Skin epidermis (tissue), 12 donors: Measurements from ENCODE around the gene DEAF1.
"Not testable (repeated sequence)": the region's sequence is repeated elsewhere in the genome, so short reads cannot be mapped to it uniquely, and the experiment has no call there.

ENCODE experiments used
- H3K27ac ChIP-seq, 21 experiments: fragments of 200-600 bp; sonication (generic) in 11 of 21; one replicate each; pipeline ENCODE4 v1.5.0; 2020; ENCODE audit warnings: mild to moderate bottlenecking in 3 of 21, inconsistent platforms in 2 of 21, moderate library complexity in 2 of 21
- H3K4me3 ChIP-seq, 7 experiments: fragments of 200-600 bp; sonication (generic) in 2 of 7; one replicate each; pipeline ENCODE4 v1.5.0; 2020; ENCODE audit warnings: inconsistent platforms in 2 of 7, mild to moderate bottlenecking in 2 of 7, moderate library complexity in 1 of 7

The DEAF1 gene

DNA sequence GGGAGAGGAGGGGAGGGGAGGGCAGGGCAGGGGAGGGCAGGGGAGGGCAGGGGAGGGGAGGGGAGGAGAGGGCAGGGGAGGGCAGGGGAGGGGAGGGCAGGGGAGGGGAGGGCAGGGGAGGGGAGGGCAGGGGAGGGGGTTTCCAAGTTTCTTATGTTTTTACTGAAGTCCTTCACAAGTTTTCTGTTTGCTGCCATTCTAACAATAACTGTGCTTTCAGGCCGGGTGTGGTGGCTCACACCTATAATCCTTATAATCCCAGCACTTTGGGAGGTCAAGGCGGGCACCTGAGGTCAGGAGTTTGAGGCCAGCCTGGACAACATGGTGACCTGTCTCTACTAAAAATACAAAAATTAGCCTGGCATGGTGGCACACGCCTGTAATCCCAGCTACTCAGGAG is 4.8 kb downstream of the DEAF1 start:
- not testable (repeated sequence) for H3K27ac ChIP-seq, H3K4me3 ChIP-seq

DNA sequence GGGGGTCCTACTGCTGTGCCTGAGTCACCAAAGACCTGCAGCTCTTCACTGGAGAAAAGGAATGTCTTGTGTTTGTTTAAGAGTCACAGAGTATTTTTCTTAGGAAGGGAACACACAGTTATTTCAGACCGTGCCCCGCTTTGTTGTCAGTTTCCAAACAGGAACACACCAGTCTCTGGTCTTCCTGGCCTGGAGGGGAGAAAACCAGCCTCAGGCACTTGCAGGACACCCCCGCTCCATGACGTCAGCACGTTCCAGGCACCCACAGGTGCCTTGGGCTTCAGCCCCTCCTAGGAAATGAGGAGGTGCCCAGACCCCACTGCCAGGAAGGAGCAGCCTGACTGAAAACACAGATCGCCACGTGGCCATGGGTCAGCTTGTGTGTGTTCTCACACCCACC is 5.4 kb downstream of the DEAF1 start:
- H3K27ac ChIP-seq = no peak overlapping the region

DNA sequence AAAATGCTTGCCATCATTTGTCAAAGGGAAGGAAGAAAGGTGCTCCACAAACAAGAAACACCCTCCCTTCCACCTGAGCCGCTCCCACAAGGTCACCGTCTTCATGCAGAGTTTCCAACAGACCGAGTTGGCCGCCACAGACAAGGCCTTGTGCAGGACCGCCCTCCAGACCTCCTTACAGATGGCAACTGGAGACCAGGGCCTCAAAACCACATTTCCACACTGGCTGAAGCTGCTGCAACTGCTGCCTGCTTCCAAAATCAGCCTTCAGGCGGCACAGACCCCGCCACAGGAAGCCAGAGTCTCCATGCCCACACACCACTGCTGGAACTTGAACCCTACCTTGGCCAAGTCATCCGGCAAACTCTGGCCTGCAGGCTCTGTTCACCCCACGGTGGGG is 6.3 kb downstream of the DEAF1 start:
- Histone ChIP-seq H3K4me3 (no peak overlapping the region), H3K27ac (no peak overlapping the region)

More for the DNA sequence above, 5.4 kb downstream of the DEAF1 start:
- no peak overlapping the region for H3K4me3 ChIP-seq

DNA sequence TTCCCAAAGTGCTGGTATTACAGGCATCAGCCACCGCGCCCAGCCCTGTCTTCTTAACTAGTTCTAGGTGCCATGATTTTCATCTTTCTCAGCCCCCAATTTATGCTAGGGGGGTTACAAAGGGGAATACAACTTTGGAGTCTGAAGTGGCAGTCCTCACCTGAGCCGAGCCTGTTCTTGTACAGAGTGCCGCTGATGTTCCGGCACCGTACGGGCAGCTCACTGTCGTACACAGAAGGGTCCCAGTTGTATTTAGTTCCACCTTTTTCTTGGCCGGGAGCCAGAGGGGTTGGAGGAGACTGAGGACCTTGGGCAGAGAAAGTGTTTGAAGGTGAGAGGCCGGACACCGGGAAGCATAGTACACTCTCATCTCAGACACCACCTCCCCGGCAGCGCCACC is 7.3 kb downstream of the DEAF1 start:
- no peak overlapping the region for H3K4me3 ChIP-seq
- H3K27ac ChIP-seq = no peak overlapping the region

DNA sequence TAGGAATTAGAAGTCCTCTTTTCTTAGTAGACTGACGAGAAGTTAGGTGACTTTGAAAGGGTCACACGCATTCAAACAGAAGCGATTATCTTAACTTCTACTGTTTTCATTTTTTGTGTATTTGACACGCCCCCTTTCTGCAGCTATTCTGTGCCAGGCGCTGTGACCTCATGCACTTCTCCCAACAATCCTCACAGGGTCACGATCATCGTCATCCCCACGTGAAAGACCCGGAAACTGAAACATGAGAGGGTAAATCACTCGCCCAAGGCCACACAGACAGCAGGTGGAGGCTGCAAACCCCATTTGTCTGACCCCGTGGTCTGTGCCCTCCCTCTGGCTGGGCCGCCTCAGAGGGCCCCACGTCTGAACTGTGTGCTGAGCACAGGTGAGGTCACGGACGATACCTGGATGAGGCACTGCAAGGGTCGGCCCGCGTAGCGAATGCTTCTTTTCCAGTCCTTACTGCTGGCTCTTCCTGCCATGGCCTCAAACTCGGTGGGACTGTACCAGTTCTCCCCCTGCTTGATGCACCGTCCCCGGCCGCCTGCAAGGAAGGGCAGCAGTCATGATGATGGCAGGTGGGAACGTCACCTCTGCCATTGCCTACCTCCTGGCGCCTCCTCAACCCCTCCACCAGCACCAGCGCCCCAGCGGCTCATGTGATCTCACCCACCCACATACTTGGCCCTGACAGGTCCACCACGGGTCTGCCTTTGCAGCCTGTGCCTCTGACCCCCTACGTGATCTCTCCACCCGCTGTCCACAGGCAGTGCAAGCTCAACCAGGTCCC is 8.4 kb downstream of the DEAF1 start:
- Histone ChIP-seq H3K27ac (no peak overlapping the region), H3K4me3 (no peak overlapping the region)

DNA sequence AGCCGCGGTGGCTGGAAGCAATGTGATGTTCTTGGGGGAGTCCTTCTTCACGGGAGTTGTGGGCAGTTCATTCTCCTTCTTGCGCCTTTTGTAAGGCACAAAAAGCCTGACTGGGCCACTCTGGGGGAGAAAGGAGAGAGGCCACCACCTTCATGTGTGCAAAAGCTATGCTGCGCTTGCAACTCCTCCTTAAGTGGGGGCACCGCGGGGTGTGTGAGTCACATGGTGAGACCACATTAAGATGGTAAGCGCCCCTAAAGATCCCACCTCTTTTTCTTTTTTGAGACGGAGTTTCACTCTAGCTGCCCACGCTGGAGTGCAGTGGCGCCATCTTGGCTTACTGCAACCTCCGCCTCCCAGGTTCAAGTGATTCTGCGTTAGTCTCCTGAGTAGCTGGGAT is 14.1 kb downstream of the DEAF1 start:
- H3K27ac ChIP-seq = no peak overlapping the region
- H3K4me3 ChIP-seq = no peak overlapping the region

DNA sequence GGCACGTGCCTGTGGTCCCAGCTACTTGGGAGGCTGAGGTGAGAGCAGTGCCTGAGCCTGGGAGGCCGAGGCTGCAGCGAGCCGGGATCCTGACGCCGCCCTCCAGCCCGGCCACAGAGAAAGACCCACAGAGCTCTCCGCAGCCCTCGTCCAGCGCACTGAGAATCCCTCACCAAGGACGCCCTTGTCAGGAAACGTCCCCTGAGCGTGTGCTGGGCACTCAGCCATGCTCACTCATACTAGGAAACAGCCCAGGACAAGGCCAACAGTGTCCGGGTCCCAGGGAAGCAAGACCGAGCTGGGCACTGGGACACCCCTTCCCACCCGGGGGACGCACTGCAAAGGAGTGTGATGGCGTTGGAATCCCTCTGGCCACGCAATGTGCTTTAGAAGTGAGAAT is 14.5 kb downstream of the DEAF1 start:
- Histone ChIP-seq H3K27ac (no peak overlapping the region), H3K4me3 (no peak overlapping the region)

DNA sequence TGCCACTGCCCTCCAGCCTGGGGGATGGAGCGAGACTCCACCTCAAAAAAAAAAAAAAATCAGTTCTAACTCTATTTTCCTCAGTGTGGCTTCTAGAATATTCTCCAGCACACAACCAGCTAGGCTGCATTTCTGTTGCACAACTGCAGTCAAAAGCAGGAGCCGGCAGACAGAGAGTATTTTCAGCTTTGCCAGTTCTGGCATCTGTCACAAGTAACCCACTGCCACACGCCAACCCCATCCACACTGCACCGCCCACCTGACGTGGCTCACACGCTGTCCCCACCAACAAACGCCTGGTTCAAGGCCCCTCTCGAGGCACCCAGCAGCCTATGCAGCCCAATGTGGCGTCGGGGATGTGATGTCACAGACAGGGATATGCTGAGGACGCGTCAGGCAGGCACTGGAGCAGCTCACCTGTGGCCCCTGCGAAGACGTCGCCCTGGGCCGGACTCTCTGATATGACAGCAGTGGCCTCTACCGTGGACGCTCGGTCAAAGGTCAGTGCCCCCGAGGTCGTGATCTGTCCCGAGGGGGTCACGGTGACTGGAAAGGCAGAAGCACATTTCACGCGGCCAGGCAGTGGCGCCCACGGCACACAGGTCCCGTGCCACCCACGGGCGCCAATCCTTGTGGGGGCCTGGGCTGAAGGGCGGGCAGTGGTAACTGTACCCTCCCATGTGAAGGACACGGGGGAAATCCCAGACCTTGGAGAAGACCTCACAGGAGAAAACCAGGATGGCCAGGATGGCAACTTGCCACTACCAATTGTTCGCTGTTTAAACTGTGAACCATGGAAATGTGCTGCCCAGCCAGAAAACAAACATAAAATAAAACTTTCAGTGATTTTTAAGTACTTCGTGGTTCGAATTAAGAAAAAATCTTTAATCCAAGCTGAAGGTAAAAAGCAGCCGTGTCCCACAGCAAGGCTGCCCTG is 15.5 kb downstream of the DEAF1 start:
- H3K27ac ChIP-seq = no peak overlapping the region
- H3K4me3 ChIP-seq = no peak overlapping the region

DNA sequence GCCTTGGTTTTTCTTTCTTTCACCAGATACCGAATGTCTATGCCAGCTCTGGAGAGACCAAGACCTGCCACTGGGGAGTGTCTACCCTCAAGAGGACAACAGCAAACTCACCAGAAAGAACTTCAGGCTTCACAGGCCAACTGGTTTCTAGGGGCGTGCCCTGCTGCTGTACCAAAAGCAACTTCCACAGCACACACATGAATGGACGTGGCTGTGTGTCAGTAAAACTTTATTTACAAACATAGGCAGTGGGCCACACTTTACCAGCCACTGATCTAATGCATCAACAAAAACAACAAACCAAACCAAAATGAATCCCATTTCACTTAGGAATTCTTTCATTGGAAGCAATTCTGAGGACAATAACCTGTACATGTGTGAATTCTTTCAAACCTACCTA is 16.7 kb downstream of the DEAF1 start:
- Histone ChIP-seq H3K4me3 (no peak overlapping the region), H3K27ac (no peak overlapping the region)

DNA sequence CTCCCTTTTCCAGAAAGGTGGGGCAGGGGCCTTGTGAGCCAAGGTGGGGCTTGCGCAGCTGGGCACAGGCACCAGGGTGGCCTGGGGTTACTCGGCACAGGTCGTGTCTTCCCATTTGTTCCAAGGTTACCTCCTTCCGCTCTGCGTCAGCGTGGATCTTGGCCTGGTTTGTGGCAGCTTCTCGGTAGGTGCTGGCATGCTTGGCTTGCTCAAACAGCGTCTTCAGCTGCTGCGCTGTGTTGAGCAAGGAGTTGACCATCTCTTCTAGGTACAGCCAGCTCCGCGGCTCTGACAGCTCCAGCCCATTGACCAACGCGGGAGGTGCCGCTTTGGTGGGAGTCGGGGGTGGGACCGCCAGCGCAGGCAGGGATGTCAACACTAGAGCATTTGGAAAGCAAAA is 20.6 kb downstream of the DEAF1 start:
- H3K27ac ChIP-seq = no peak overlapping the region
- no peak overlapping the region for H3K4me3 ChIP-seq

DNA sequence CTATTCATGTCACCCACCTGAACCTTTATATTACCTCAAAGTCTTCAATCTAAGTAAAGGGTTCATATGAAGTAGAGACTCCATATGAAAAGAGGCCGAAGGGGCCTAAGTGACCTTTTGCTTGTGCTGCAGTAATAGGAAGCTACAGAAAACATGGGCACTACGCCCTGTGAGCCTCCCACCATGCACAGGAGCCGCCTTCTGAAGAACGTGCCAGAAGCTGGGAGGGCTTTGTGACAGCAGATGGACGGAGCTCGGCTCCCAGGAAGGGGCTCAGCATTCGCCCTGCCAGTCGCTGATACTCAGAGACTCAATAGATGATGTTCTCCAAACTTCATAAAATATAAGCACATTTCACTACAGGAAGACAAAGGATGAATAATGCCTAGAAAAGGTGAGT is 21.2 kb downstream of the DEAF1 start:
- no peak overlapping the region for H3K27ac ChIP-seq
- no peak overlapping the region for H3K4me3 ChIP-seq

DNA sequence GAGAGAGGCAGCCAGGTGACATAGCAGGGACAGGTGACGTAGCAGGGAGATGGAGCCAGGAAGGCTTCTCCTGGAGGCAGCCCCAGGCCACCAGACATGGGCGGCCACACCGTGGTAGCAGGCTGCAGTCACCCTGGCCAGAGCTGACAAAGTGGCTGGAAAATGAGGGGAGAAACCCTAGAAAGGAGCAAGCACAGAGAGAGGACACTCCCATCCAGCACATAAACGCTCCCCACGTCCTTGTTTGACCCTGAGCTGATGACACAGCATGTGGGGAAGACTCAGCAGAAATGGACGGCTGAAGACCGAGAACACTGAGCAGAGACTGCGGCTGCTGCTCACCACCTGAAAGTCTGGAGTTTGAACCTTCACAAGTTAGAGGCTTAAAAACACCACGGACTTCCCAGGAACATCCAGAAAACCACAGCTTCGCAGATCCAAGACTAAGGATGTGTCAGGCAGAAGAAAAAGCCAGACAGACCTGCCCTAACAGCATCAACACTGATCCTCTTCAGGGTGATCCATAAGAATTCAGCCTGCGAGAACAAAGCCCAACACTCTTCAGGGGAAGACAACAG is 29.2 kb downstream of the DEAF1 start:
- H3K27ac ChIP-seq = peak overlapping the region in 16 of 21 experiments; percentile 9 to 63 (median 40)
- H3K4me3 ChIP-seq = no peak overlapping the region

DNA sequence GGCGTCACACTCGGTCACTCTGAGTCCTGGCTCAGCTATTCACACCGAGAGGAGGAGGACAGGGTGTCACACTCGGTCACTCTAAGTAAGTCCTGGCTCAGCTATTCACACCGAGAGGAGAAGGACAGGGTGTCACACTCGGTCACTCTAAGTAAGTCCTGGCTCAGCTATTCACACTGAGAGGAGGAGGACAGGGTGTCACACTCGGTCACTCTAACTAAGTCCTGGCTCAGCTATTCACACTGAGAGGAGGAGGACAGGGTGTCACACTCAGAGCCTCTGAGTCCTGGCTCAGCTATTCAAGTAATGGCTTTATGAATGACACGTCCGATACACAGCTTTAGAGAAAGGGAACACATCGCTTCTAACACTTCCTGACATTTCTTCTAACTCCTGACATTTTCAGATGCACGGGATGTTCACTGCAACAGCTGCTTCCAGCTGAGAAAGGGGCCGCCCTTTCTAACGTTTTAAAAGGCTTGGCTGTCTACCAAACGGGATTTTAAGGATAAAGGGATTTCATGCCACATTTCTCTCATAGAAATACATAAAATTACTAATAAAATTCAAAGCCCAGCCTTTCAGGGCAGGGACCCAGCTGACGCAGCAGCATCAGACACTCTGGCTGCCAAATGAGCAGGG is 29.8 kb downstream of the DEAF1 start:
- H3K27ac ChIP-seq = peak overlapping the region in 15 of 21 experiments; percentile 3 to 78 (median 32)
- H3K4me3 ChIP-seq = no peak overlapping the region

DNA sequence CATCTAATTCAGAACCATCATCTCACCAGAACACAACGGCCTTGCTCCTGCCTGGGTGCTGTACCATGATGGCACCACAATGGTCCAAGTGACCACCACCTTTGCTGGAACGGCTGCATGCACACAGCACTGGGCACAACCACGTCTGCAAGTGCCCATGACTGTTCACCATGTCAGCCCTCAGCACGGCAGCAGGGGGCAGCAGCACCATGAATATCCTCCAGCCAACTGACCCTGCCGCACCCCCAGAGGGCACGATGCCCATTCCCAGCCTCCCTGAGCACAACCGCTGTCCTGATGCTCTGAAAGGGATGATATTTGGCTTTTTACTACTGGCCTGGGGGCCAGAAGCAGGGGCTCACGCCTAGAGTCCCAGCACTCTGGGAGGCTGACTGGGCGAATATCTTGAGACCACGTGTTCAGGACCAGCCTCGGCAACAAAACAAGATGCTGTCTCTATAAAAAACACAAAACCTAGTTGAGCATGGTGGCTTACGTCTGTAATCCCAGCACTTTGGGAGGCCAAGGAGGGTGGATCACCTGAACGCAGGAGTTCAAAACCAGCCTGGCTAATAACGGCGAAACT is 32.2 kb downstream of the DEAF1 start:
- H3K4me3 ChIP-seq = no peak overlapping the region
- H3K27ac ChIP-seq = no peak overlapping the region

DNA sequence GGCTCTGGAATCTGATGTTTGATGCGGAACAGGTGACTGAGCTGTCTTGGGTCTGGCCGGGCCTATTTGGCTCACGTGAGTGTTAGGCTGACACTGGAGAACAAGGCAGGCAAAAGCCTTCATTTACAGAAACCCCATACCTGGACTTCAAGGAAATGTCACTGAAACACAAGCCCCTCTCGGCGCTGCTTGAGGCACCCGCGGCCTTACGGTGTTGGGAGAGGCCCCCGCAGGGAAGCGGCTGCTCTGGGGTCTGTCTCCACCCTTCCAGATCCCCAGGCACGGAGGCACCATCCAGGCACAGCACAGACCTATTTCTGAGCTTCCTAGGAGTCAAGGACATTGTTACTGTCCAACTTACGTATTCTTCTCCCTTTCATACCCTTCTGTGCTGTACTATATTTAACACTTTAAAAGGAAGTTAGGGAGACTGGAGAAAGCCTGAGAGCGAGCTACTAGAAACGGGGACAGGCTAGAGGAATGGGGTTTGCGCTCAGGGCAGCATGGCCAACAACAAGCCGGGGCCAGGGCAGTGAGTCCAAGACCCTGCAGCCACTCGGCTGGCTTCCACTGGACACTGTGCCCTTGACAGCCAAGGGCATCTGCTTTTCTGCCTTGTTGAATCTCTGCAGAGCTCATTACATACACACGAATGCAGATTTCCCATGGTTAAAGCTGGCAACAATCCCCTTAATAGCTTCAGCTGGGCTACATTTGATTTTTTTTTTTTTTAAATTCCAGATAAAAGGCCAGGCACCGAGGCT is 34.2 kb downstream of the DEAF1 start:
- no peak overlapping the region for H3K27ac ChIP-seq

DNA sequence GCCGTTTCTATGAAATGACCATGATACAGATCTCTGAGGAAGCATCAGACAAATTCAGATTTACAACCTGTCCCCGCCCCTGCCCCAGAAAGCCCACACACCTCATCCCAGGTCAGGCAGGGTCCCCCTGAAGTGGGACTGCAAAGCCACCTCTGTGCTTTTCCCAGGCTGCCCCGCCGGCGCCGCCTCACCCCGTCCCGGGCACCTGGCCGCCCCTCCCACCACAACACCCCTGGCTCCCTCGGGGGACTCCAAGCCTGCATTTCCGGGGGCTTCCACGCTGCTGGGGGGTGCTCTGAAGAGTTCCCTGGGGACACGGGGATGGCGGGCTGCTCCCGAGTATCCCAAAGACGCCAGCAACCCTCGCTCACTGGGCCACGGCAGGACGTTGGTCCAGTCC is 34.7 kb downstream of the DEAF1 start:
- H3K4me3 ChIP-seq = no peak overlapping the region
- H3K27ac ChIP-seq = no peak overlapping the region

More for the DNA sequence above, 34.2 kb downstream of the DEAF1 start:
- no peak overlapping the region for H3K4me3 ChIP-seq

DNA sequence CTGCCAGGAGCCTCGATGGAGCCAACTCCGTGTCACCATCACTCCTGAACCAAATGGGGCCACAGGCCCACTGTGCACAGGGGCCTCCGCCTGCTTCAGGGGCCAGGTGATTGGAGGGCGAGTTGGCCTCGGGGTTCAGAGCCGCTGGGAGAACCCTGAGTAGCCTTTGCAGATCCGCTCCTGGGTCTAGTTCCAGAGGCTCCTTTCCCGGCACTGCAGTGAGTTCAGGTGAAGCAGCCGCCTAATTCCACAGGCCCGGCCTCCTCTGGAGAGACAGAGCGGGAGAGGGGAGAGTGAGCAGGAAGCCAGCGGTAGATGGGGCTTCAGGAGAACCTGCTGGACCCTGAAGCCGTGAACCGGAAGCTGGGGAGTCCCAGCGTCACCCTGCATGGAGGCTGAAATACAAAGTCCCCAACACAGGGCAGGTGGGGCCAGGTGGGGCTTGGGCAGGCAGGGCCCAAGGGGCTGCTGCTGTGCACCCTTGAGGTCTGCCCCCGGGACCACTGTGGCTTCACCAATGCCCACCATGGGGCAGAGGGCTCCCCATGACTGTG is 35.4 kb downstream of the DEAF1 start:
- H3K4me3 ChIP-seq = no peak overlapping the region
- no peak overlapping the region for H3K27ac ChIP-seq

DNA sequence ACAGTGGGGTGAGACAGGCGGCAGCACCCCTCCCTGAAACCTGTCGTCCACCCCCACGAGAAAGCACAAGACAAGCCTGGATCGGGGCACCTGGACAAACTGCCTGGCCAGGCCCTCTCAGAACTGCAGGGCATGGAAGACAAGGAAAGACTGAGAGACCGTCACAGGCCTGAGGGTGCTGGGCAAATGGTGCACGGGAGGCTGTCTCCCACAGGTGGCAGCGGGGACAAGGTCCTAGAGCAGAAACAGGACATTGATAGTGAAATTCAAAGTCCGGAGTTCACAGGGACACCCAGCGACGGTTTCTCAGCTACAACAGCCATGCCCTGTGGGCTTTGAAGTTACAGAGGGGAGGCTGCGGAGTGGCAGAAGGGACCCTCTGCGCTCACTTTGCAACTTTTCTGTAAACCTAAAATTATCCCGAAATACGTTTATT is 37.3 kb downstream of the DEAF1 start:
- Histone ChIP-seq H3K27ac (peak overlapping the region in 2 of 21 experiments; percentile 29), H3K4me3 (no peak overlapping the region)

DNA sequence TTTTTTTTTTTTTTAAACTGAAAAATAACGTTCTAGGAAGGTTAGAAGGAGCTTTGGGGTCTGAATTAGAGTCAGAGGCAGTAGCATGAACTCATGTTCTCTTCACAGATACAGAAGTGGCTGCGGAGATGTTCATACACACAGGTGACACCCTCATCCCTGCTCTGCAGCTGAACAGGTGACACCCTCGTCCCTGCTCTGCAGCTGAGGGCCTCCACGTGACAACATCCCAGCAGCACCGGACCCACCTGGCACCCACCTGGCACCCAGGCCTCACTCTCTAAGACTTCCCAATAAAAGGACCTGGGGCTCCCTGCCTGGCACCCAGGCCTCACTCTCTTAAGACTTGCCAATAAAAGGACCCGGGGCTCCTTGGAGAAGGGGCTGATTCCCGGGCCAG is 38.2 kb downstream of the DEAF1 start:
- Histone ChIP-seq H3K27ac (no peak overlapping the region), H3K4me3 (no peak overlapping the region)
